Loucy (cell line): Measurements from ENCODE around the gene STK35.

Experiments
- H2AFZ ChIP-seq: fragments of 200-600 bp; sonication (generic); 2 replicates; pipeline ENCODE4 v1.6.0; 2016; ENCODE audit warnings: antibody characterized with exemption, mild to moderate bottlenecking, low read length, moderate library complexity
- H3F3A ChIP-seq: fragments of 200-600 bp; 2 replicates; pipeline ENCODE4 v1.6.0; 2016; ENCODE audit warnings: antibody characterized with exemption, low read depth, mild to moderate bottlenecking
- H3K27me3 ChIP-seq: fragments of 200-600 bp; sonication (generic); 2 replicates; pipeline ENCODE4 v1.6.1; 2014; ENCODE audit warnings: low read length, mild to moderate bottlenecking; ENCODE audit not compliant: insufficient read depth, poor library complexity, severe bottlenecking
- H3K36me3 ChIP-seq: fragments of 200-600 bp; sonication (generic); 2 replicates; pipeline ENCODE4 v1.6.1; 2016; ENCODE audit warnings: low read length; ENCODE audit not compliant: insufficient read depth
- H3K4me1 ChIP-seq: fragments of 200-600 bp; sonication (generic); 2 replicates; pipeline ENCODE4 v1.5.1; 2014; ENCODE audit warnings: low read length, mild to moderate bottlenecking; ENCODE audit not compliant: insufficient read depth, poor library complexity, severe bottlenecking
- H3K4me2 ChIP-seq: fragments of 200-600 bp; sonication (generic); 2 replicates; pipeline ENCODE4 v1.6.0; 2014; ENCODE audit warnings: antibody characterized with exemption, low read length, low read depth, mild to moderate bottlenecking; ENCODE audit not compliant: poor library complexity, severe bottlenecking
- H3K4me3 ChIP-seq: fragments of 200-600 bp; sonication (generic); 2 replicates; pipeline ENCODE4 v1.5.1; 2014; ENCODE audit warnings: low read length, mild to moderate bottlenecking, mixed read lengths; ENCODE audit not compliant: poor library complexity, severe bottlenecking
- H3K79me2 ChIP-seq: fragments of 200-600 bp; sonication (generic); 2 replicates; pipeline ENCODE4 v1.6.1; 2014; ENCODE audit warnings: low read length; ENCODE audit not compliant: insufficient read depth
- H3K9ac ChIP-seq: fragments of 200-600 bp; sonication (generic); 2 replicates; pipeline ENCODE4 v1.6.0; 2014; ENCODE audit warnings: mild to moderate bottlenecking, low read depth, low read length, moderate library complexity; ENCODE audit not compliant: poor library complexity, severe bottlenecking
- H3K9me2 ChIP-seq: fragments of 200-600 bp; sonication (generic); replicated peaks from 2 replicates; pipeline ENCODE4 v1.6.1; 2016; ENCODE audit warnings: low read depth, low read length, mixed read lengths
- H3K9me3 ChIP-seq: fragments of 200-600 bp; sonication (generic); 2 replicates; pipeline ENCODE4 v1.6.1; 2014; ENCODE audit warnings: mild to moderate bottlenecking, antibody characterized with exemption, low read length, low read depth; ENCODE audit not compliant: insufficient read depth
- H4K20me1 ChIP-seq: fragments of 200-600 bp; sonication (generic); 2 replicates; pipeline ENCODE4 v1.6.0; 2014; ENCODE audit warnings: antibody characterized with exemption, low read length, mild to moderate bottlenecking; ENCODE audit not compliant: insufficient read depth, poor library complexity, severe bottlenecking
- CTCF ChIP-seq: fragments of 200-600 bp; sonication (generic); conservative IDR thresholded peaks from 2 replicates; pipeline ENCODE4 v1.5.1; 2014; ENCODE audit warnings: mild to moderate bottlenecking, antibody characterized with exemption, low read length
- EZH2phosphoT487 ChIP-seq: fragments of 200-600 bp; IDR thresholded peaks from 2 replicates; pipeline ENCODE4 v1.6.1; 2018; ENCODE audit warnings: antibody characterized with exemption, mild to moderate bottlenecking, moderate library complexity, borderline replicate concordance

Gene STK35

GRCh38 chr20:2093883-2094282 lies 7.7 kb upstream of the STK35 start:
- TF ChIP-seq CTCF (no peak), EZH2phosphoT487 (no peak)
- Histone ChIP-seq H3K9me3 (no peaks in the 10 kb centered on the region), H3K4me2 (no peak overlapping the region)

GRCh38 chr20:2101865-2102584 lies 398 bp downstream of the STK35 start:
- Histone ChIP-seq H2AFZ (peak overlapping the region; percentile 76), H3K36me3 (no peaks in the 10 kb centered on the region), H3K4me3 (peak overlapping the region; percentile 96), H3K9me3 (no peaks in the 10 kb centered on the region), H4K20me1 (peaks cover 35% of the 10 kb centered on the region), H3K79me2 (peaks cover 52% of the 10 kb centered on the region), H3K4me1 (peaks cover 42% of the 10 kb centered on the region), H3K9me2 (no peaks in the 10 kb centered on the region), H3F3A (no peaks in the 10 kb centered on the region), H3K27me3 (no peaks in the 10 kb centered on the region), H3K4me2 (peak overlapping the region; percentile 95), H3K9ac (peak overlapping the region; percentile 90)
- TF ChIP-seq CTCF (no peak), EZH2phosphoT487 (no peak)

More at GRCh38 chr20:2093883-2094282, 7.7 kb upstream of the STK35 start:
- Histone ChIP-seq H3K79me2 (no peaks in the 10 kb centered on the region), H3K36me3 (no peaks in the 10 kb centered on the region), H3K4me1 (no peaks in the 10 kb centered on the region), H3F3A (no peaks in the 10 kb centered on the region), H3K27me3 (no peaks in the 10 kb centered on the region), H3K9me2 (no peaks in the 10 kb centered on the region), H3K4me3 (no peak overlapping the region), H2AFZ (no peak overlapping the region), H3K9ac (no peak overlapping the region), H4K20me1 (no peaks in the 10 kb centered on the region)

- Histone ChIP-seq H3K36me3 (no peaks in the 10 kb centered on the region), H3K4me1 (peaks cover 50% of the 10 kb centered on the region), H3K9me3 (no peaks in the 10 kb centered on the region), H3K4me2 (peak overlapping the region; percentile 95), H3F3A (no peaks in the 10 kb centered on the region), H3K79me2 (peaks cover 60% of the 10 kb centered on the region), H4K20me1 (peaks cover 43% of the 10 kb centered on the region), H2AFZ (peak overlapping the region; percentile 76), H3K9ac (peak overlapping the region; percentile 90), H3K4me3 (peak overlapping the region; percentile 96), H3K9me2 (no peaks in the 10 kb centered on the region), H3K27me3 (no peaks in the 10 kb centered on the region)
- no peak for TF ChIP-seq EZH2phosphoT487
- no peak for TF ChIP-seq CTCF
Measured at GRCh38 chr20:2102585-2103460, 1.2 kb downstream of the STK35 start.
